Endothelial cell (in vitro differentiated cells): ENCODE measurements around the gene MGA. TPM values are rescaled to one million over a fixed set of nuclear protein-coding genes. Genes with fewer than 3 reads are reported as not detected.
"Not testable (repeated sequence)": the region's sequence is repeated elsewhere in the genome, so short reads cannot be mapped to it uniquely, and the experiment has no call there.

Experiments used
- DNase-seq: peaks from one replicate; pipeline ENCODE4 v3.0.0; 2021; ENCODE audit warnings: low spot score
- H3K27ac Mint-ChIP-seq: one replicate; pipeline ENCODE4 v1.8.0; 2021; ENCODE audit warnings: mixed read lengths, inconsistent platforms; ENCODE audit not compliant: unreplicated experiment
- H3K27me3 Mint-ChIP-seq: one replicate; pipeline ENCODE4 v1.8.0; 2021; ENCODE audit warnings: mild to moderate bottlenecking, moderate library complexity, mixed read lengths, inconsistent platforms; ENCODE audit not compliant: unreplicated experiment
- H3K36me3 Mint-ChIP-seq: one replicate; pipeline ENCODE4 v1.8.0; 2021; ENCODE audit warnings: mild to moderate bottlenecking, low read depth, mixed read lengths, inconsistent platforms; ENCODE audit not compliant: unreplicated experiment
- H3K4me1 Mint-ChIP-seq: one replicate; pipeline ENCODE4 v1.8.0; 2021; ENCODE audit warnings: mild to moderate bottlenecking, mixed read lengths, inconsistent platforms; ENCODE audit not compliant: unreplicated experiment
- H3K4me3 Mint-ChIP-seq: one replicate; pipeline ENCODE4 v1.8.0; 2021; ENCODE audit warnings: mild to moderate bottlenecking, mixed read lengths, inconsistent platforms; ENCODE audit not compliant: unreplicated experiment
- H3K9me3 Mint-ChIP-seq: one replicate; pipeline ENCODE4 v1.8.0; 2021; ENCODE audit warnings: mixed read lengths, inconsistent platforms; ENCODE audit not compliant: unreplicated experiment
- CTCF ChIP-seq: fragments of 200-600 bp; sonication (generic); IDR thresholded peaks from one replicate; pipeline ENCODE4 v1.5.0; 2021; ENCODE audit warnings: antibody characterized with exemption; ENCODE audit not compliant: unreplicated experiment
- total RNA-seq: library from RNA; stranded (reverse); fragmentation: NEBNext Ultra II Directional; extraction: Animal tissue kit (Norgen Biotek cat#: 25700); gene quantifications from one replicate; pipeline ENCODE4 v1.2.1, GENCODE V29; 2021; ENCODE audit not compliant: unreplicated experiment

MGA gene
- total RNA-seq, 1 donor from 2014 or later = 48.0 TPM

- no peaks in the 10 kb centered on the region for H3K4me1 Mint-ChIP-seq
- H3K27me3 Mint-ChIP-seq = no peaks in the 10 kb centered on the region
- H3K27ac Mint-ChIP-seq = no peak overlapping the region
- no peak for TF ChIP-seq CTCF
- H3K4me3 Mint-ChIP-seq = no peak overlapping the region
- no peaks in the 10 kb centered on the region for H3K9me3 Mint-ChIP-seq
- no peak for DNase-seq
- peaks cover 3% of the 10 kb centered on the region for H3K36me3 Mint-ChIP-seq
These were observed 54.1 kb downstream of the MGA start for GRCh38 chr15:41714291-41714690.

GRCh38 chr15:41716864-41717263 lies 56.7 kb downstream of the MGA start:
- Mint-ChIP-seq H3K27ac (no peak overlapping the region), H3K36me3 (peaks cover 6% of the 10 kb centered on the region), H3K9me3 (no peaks in the 10 kb centered on the region), H3K27me3 (no peaks in the 10 kb centered on the region), H3K4me3 (no peak overlapping the region), H3K4me1 (no peaks in the 10 kb centered on the region)
- DNase-seq = no peak
- TF ChIP-seq CTCF = no peak

GRCh38 chr15:41727143-41727542 lies 66.9 kb downstream of the MGA start:
- TF ChIP-seq CTCF = no peak
- no peak overlapping the region for H3K4me3 Mint-ChIP-seq
- H3K36me3 Mint-ChIP-seq = peaks cover 4% of the 10 kb centered on the region
- no peak for DNase-seq
- H3K27me3 Mint-ChIP-seq = peaks cover 2% of the 10 kb centered on the region
- H3K9me3 Mint-ChIP-seq = no peaks in the 10 kb centered on the region
- no peak overlapping the region for H3K27ac Mint-ChIP-seq
- H3K4me1 Mint-ChIP-seq = no peaks in the 10 kb centered on the region

GRCh38 chr15:41728061-41728460 lies 67.9 kb downstream of the MGA start:
- DNase-seq, H3K4me3 Mint-ChIP-seq, H3K9me3 Mint-ChIP-seq, H3K36me3 Mint-ChIP-seq, H3K27me3 Mint-ChIP-seq, H3K4me1 Mint-ChIP-seq, H3K27ac Mint-ChIP-seq: not testable (repeated sequence)

GRCh38 chr15:41730543-41730942 lies 70.3 kb downstream of the MGA start:
- Mint-ChIP-seq H3K27ac (no peak overlapping the region), H3K9me3 (no peaks in the 10 kb centered on the region), H3K4me1 (no peaks in the 10 kb centered on the region), H3K36me3 (peaks cover 13% of the 10 kb centered on the region), H3K4me3 (no peak overlapping the region), H3K27me3 (no peaks in the 10 kb centered on the region)
- no peak for TF ChIP-seq CTCF
- no peak for DNase-seq

- H3K36me3 Mint-ChIP-seq = peaks cover 16% of the 10 kb centered on the region
- no peak for TF ChIP-seq CTCF
- DNase-seq = no peak
- no peak overlapping the region for H3K4me3 Mint-ChIP-seq
- H3K27ac Mint-ChIP-seq = no peak overlapping the region
- H3K4me1 Mint-ChIP-seq = no peaks in the 10 kb centered on the region
- H3K27me3 Mint-ChIP-seq = no peaks in the 10 kb centered on the region
- H3K9me3 Mint-ChIP-seq = no peaks in the 10 kb centered on the region
These were observed 72.3 kb downstream of the MGA start for GRCh38 chr15:41732483-41732882.
